HCT116 (cell line): Measurements from ENCODE around the gene PLCG2. TPM values are rescaled to one million over a fixed set of nuclear protein-coding genes. Genes with fewer than 3 reads are reported as not detected.
"Not testable (repeated sequence)": the region's sequence is repeated elsewhere in the genome, so short reads cannot be mapped to it uniquely, and the experiment has no call there.

ENCODE experiments used
- ATAC-seq: fragments of 200-7000 bp; cut with Tn5 transposase; 2 replicates; pipeline ENCODE4 v1.9.1; 2020; ENCODE audit warnings: mild to moderate bottlenecking, moderate library complexity
- BruUV-seq: library from RNA; stranded (reverse); fragments of 400-500 nt; replicated peaks from 2 replicates; lab custom pipeline; 2021; lab: Mats Ljungman, UMichigan
- CTCF ChIA-PET: fragments of 300-600 bp; sonication (Branson Sonifier 250); formaldehyde crosslinking; loops from one replicate; lab custom pipeline; 2021; ENCODE audit warnings: antibody characterized with exemption; lab: Charles Lee
- POLR2A ChIA-PET: fragments of 300-600, 350-600 bp; sonication (Branson Sonifier 250); formaldehyde crosslinking; loops from one replicate; lab custom pipeline; 2021; ENCODE audit warnings: antibody characterized with exemption; lab: Charles Lee
- RAD21 ChIA-PET, 2 experiments: fragments of 300-600 bp; sonication (Branson Sonifier 250); formaldehyde crosslinking; loops; one replicate each; lab custom pipeline; 2023; ENCODE audit warnings: low total read pairs in 2 of 2; ENCODE audit not compliant: uncharacterized antibody in 2 of 2, unreplicated experiment in 2 of 2, low non-redundant PET in 1 of 2; lab: Charles Lee
- DNase-seq: peaks from one replicate; pipeline ENCODE4 v3.0.0-alpha.2; 2010; ENCODE audit warnings: low read depth, low spot score
- H2AFZ ChIP-seq: fragments of 200-600 bp; shearing (Covaris generic), sonication (generic); 2 replicates; pipeline ENCODE4 v1.6.1; 2017; ENCODE audit warnings: low read depth, mixed run types, mixed read lengths, antibody characterized with exemption, low read length; ENCODE audit not compliant: poor library complexity, severe bottlenecking
- H3K27ac ChIP-seq: 2 replicates; pipeline ENCODE4 v1.5.1; 2012; ENCODE audit warnings: low read depth, low read length
- H3K27me3 ChIP-seq: fragments of 200-600 bp; sonication (generic); 2 replicates; pipeline ENCODE4 v1.6.1; 2016; ENCODE audit warnings: mixed run types, low read length, mixed read lengths; ENCODE audit not compliant: insufficient read depth
- H3K36me3 ChIP-seq, 2 experiments: fragments of 200-500 bp in 1 of 2; fragments of 200-600 bp in 1 of 2; sonication (Bioruptor generic) in 1 of 2; sonication (generic) in 1 of 2; 2 replicates each; pipeline versions ENCODE4 v1.5.1 to v1.6.1; 2014 to 2016; ENCODE audit warnings: low read length in 2 of 2, inconsistent platforms in 1 of 2, mixed read lengths in 1 of 2, mixed run types in 1 of 2; ENCODE audit not compliant: insufficient read depth in 2 of 2, control insufficient read depth in 1 of 2
- H3K4me1 ChIP-seq, 2 experiments: fragments of 200-600 bp in 1 of 2; sonication (generic) in 1 of 2; 2 replicates each; pipeline versions ENCODE4 v1.5.1 to v1.6.1; 2012 to 2017; ENCODE audit warnings: low read length in 2 of 2, inconsistent platforms in 1 of 2, mild to moderate bottlenecking in 1 of 2, mixed read lengths in 1 of 2, mixed run types in 1 of 2, moderate library complexity in 1 of 2; ENCODE audit not compliant: insufficient read depth in 2 of 2, control insufficient read depth in 1 of 2
- H3K4me2 ChIP-seq: fragments of 200-600 bp; sonication (generic); 2 replicates; pipeline ENCODE4 v1.6.1; 2017; ENCODE audit warnings: mixed run types, low read length, mixed read lengths
- H3K4me3 ChIP-seq, 2 experiments: fragments of 200-600 bp in 1 of 2; sonication (generic) in 1 of 2; replicated peaks in 1 of 2; 2 replicates each; pipeline ENCODE4 v1.5.1; 2011 to 2016; ENCODE audit warnings: low read length in 2 of 2, control low read depth in 1 of 2, low read depth in 1 of 2, mild to moderate bottlenecking in 1 of 2, mixed read lengths in 1 of 2, mixed run types in 1 of 2
- H3K79me2 ChIP-seq: fragments of 200-600 bp; sonication (generic); 2 replicates; pipeline ENCODE4 v1.6.1; 2017; ENCODE audit warnings: mild to moderate bottlenecking, mixed run types, low read length, moderate library complexity, mixed read lengths; ENCODE audit not compliant: insufficient read depth
- H3K9ac ChIP-seq: fragments of 200-600 bp; sonication (generic); 2 replicates; pipeline ENCODE4 v1.6.1; 2016; ENCODE audit warnings: low read length, mixed read lengths
- H3K9me2 ChIP-seq: fragments of 200-600 bp; sonication (generic), shearing (Covaris generic); 2 replicates; pipeline ENCODE4 v1.6.1; 2017; ENCODE audit warnings: mixed run types, mild to moderate bottlenecking, moderate library complexity; ENCODE audit not compliant: insufficient read depth
- H3K9me3 ChIP-seq, 2 experiments: fragments of 200-500 bp in 1 of 2; fragments of 200-600 bp in 1 of 2; sonication (Bioruptor generic) in 1 of 2; sonication (generic) in 1 of 2; 2 replicates each; pipeline ENCODE4 v1.6.1; 2014 to 2017; ENCODE audit warnings: low read length in 2 of 2, mixed read lengths in 2 of 2, inconsistent platforms in 1 of 2, low read depth in 1 of 2, mild to moderate bottlenecking in 1 of 2, mixed run types in 1 of 2, moderate library complexity in 1 of 2; ENCODE audit not compliant: control insufficient read depth in 1 of 2, insufficient read depth in 1 of 2
- H4K20me1 ChIP-seq: fragments of 200-600 bp; sonication (generic), shearing (Covaris generic); 2 replicates; pipeline ENCODE4 v1.6.1; 2017; ENCODE audit warnings: mixed run types, mild to moderate bottlenecking, moderate library complexity; ENCODE audit not compliant: insufficient read depth
- ATF3 ChIP-seq: IDR thresholded peaks from 2 replicates; pipeline ENCODE4 v1.6.1; 2012
- CBX3 ChIP-seq: IDR thresholded peaks from 2 replicates; pipeline ENCODE4 v1.6.1; 2012; ENCODE audit warnings: low read depth
- CEBPB ChIP-seq: IDR thresholded peaks from 2 replicates; pipeline ENCODE4 v1.6.1; 2012; ENCODE audit warnings: low read depth
- CTCF ChIP-seq, 3 experiments: fragments of 200-600 bp in 1 of 3; sonication (generic) in 1 of 3; IDR thresholded peaks in 2 of 3; conservative IDR thresholded peaks in 1 of 3; 2 replicates each; pipeline ENCODE4 v1.5.1; 2012 to 2017; ENCODE audit warnings: low read depth in 2 of 3, low read length in 2 of 3, antibody characterized with exemption in 1 of 3, borderline replicate concordance in 1 of 3, control low read depth in 1 of 3, mild to moderate bottlenecking in 1 of 3, mixed read lengths in 1 of 3, mixed run types in 1 of 3, moderate library complexity in 1 of 3; ENCODE audit not compliant: insufficient read depth in 1 of 3
- EGR1 ChIP-seq: IDR thresholded peaks from 2 replicates; pipeline ENCODE4 v1.6.1; 2012; ENCODE audit warnings: low read depth
- ELF1 ChIP-seq: IDR thresholded peaks from 2 replicates; pipeline ENCODE4 v1.6.1; 2012; ENCODE audit warnings: low read depth, borderline replicate concordance
- EZH2 ChIP-seq: fragments of 200-600 bp; sonication (generic); IDR thresholded peaks from 2 replicates; pipeline ENCODE4 v1.6.1; 2017; ENCODE audit warnings: antibody characterized with exemption, mixed run types
- FOSL1 ChIP-seq: IDR thresholded peaks from 2 replicates; pipeline ENCODE4 v1.6.1; 2012; ENCODE audit warnings: low read depth
- JUND ChIP-seq: IDR thresholded peaks from 2 replicates; pipeline ENCODE4 v1.6.1; 2012
- MAX ChIP-seq: IDR thresholded peaks from 2 replicates; pipeline ENCODE4 v1.6.1; 2012
- POLR2A ChIP-seq: IDR thresholded peaks from 2 replicates; pipeline ENCODE4 v1.7.0; 2011; ENCODE audit warnings: borderline replicate concordance; ENCODE audit not compliant: insufficient read depth, insufficient read length; ENCODE audit errors: extremely low read depth
- POLR2AphosphoS5 ChIP-seq: IDR thresholded peaks from 2 replicates; pipeline ENCODE4 v1.6.1; 2011; ENCODE audit warnings: mild to moderate bottlenecking, low read depth, low read length, moderate library complexity
- RAD21 ChIP-seq: IDR thresholded peaks from 2 replicates; pipeline ENCODE4 v1.6.1; 2012; ENCODE audit warnings: low read depth, mild to moderate bottlenecking
- SIN3A ChIP-seq: IDR thresholded peaks from 2 replicates; pipeline ENCODE4 v1.6.1; 2012; ENCODE audit warnings: low read depth
- SP1 ChIP-seq: IDR thresholded peaks from 2 replicates; pipeline ENCODE4 v1.6.1; 2012; ENCODE audit warnings: low read depth
- SRF ChIP-seq: IDR thresholded peaks from 2 replicates; pipeline ENCODE4 v1.6.1; 2012; ENCODE audit warnings: low read depth
- TCF7L2 ChIP-seq: IDR thresholded peaks from 2 replicates; pipeline ENCODE4 v1.7.0; 2011; ENCODE audit warnings: borderline replicate concordance, inconsistent platforms; ENCODE audit not compliant: insufficient read depth, insufficient read length; ENCODE audit errors: extremely low read depth
- YY1 ChIP-seq: IDR thresholded peaks from 2 replicates; pipeline ENCODE4 v1.6.1; 2011; ENCODE audit warnings: low read length, low read depth, moderate library complexity, mild to moderate bottlenecking; ENCODE audit not compliant: insufficient replicate concordance; ENCODE audit errors: extremely low read depth
- ZFX ChIP-seq: fragments of 450-650 bp; IDR thresholded peaks from 2 replicates; pipeline ENCODE4 v1.6.1; 2017
- ZNF274 ChIP-seq: fragments of 200-500 bp; sonication (Bioruptor generic); IDR thresholded peaks from 2 replicates; pipeline ENCODE4 v1.6.1; 2014; ENCODE audit warnings: mild to moderate bottlenecking, low read depth, low read length, inconsistent platforms
- intact Hi-C: fragments of 100-400 bp; cut with micrococcal nuclease; formaldehyde crosslinking; loops from 2 replicates; pipeline ENCODE4 v1.10.0; 2022
- total RNA-seq: library from RNA; stranded (reverse); gene quantifications from one replicate; pipeline ENCODE4 v1.2.1, GENCODE V29; 2021; ENCODE audit not compliant: unreplicated experiment

The PLCG2 gene
- total RNA-seq, 1 experiment from 2014 or later, result 31.2 TPM

DNA sequence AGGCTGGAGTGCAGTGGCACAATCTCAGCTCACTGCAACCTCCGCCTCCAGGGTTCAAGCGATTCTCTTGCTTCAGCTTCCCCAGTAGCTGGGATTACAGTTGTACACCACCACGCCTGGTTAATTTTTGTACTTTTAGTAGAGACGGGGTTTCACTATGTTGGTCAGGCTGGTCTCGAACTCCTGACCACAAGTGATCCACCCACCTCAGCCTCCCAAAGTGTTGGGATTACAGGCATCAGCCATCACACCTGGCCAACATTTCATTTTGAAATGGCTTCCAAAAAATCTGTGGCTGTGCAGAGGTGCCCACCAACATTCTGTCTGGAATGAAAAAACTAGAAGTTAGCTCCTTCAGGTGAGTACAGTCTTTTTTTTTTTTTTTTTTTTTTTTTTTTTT lies 22.6 kb downstream of the PLCG2 start:
- H3K4me1 ChIP-seq, H3K36me3 ChIP-seq, CTCF ChIA-PET, H3K9ac ChIP-seq, intact Hi-C loops, RAD21 ChIA-PET, H3K4me2 ChIP-seq, ATAC-seq, DNase-seq, H3K27ac ChIP-seq, H2AFZ ChIP-seq, H3K9me3 ChIP-seq, H4K20me1 ChIP-seq, H3K4me3 ChIP-seq, H3K9me2 ChIP-seq, H3K79me2 ChIP-seq, H3K27me3 ChIP-seq, BruUV-seq: not testable (repeated sequence)
- POLR2A ChIA-PET, result interaction anchor here (0.6 kb wide), 1 partner anchor 9 kb away, joined by 5 read pairs; no protein-coding TSS in a partner anchor

- no peaks in the 10 kb centered on the region for H3K79me2 ChIP-seq
- intact Hi-C loops, result no loop called here
- no peaks in the 10 kb centered on the region for H3K9me3 ChIP-seq
- DNase-seq, result no peak
- no TSS peak for BruUV-seq
- H4K20me1 ChIP-seq, result no peaks in the 10 kb centered on the region
- no peaks in the 10 kb centered on the region for H3K27me3 ChIP-seq
- no peaks in the 10 kb centered on the region for H3K4me1 ChIP-seq
- no peak for ATAC-seq
- no peak overlapping the region for H3K4me2 ChIP-seq
- no peaks in the 10 kb centered on the region for H3K36me3 ChIP-seq
- no peak overlapping the region for H3K9ac ChIP-seq
- no peak overlapping the region for H2AFZ ChIP-seq
- H3K9me2 ChIP-seq, result no peaks in the 10 kb centered on the region
- ChIA-PET POLR2A (no interaction called here), RAD21 (no interaction called here), CTCF (no interaction called here)
- H3K27ac ChIP-seq, result no peak overlapping the region
- H3K4me3 ChIP-seq, result no peak overlapping the region
- TF ChIP-seq JUND (no peak), EZH2 (no peak), ZFX (no peak), POLR2AphosphoS5 (no peak), CBX3 (no peak), CEBPB (no peak), YY1 (no peak), TCF7L2 (no peak), ELF1 (no peak), ZNF274 (no peak), RAD21 (no peak), SRF (no peak), POLR2A (no peak), EGR1 (no peak), SIN3A (no peak), ATF3 (no peak), MAX (no peak), CTCF (IDR thresholded peaks at IDR 0.05 in 2 of 3, conservative IDR thresholded peaks at IDR 0.05 in 1 of 3; ENCODE audit: borderline replicate concordance in 1 of 3, insufficient read depth in 1 of 3, low read depth in 2 of 3, low read length in 2 of 3) (no peak), SP1 (no peak), FOSL1 (no peak)
Measured at GRCh38 chr16:81803332-81803731, 24.2 kb downstream of the PLCG2 start.
